ENCODE results near the gene TULP1.
"Not testable (repeated sequence)": the region's sequence is repeated elsewhere in the genome, so short reads cannot be mapped to it uniquely, and the experiment has no call there.

The TULP1 gene

GRCh38 chr6:35512740-35513139, at the start of gene TULP1:
Gene TULP1 (minus strand): TSS chr6:35512896. CDS start chr6:35512858, 38 bp downstream.
- DNase-seq: no peak

- no peak for DNase-seq
Measured at GRCh38 chr6:35562060-35562459, 49.4 kb upstream of the TULP1 start.

- DNase-seq: no peak
Measured at GRCh38 chr6:35561113-35561512, 48.4 kb upstream of the TULP1 start.

- peak; percentile 29 for DNase-seq
Measured at GRCh38 chr6:35558571-35558970, 45.9 kb upstream of the TULP1 start.

- no peak for DNase-seq
Measured at GRCh38 chr6:35557239-35557638, 44.5 kb upstream of the TULP1 start.

- no peak for DNase-seq
Measured at GRCh38 chr6:35554811-35555210, 42.1 kb upstream of the TULP1 start.

- no peak for DNase-seq
Measured at GRCh38 chr6:35553315-35553714, 40.6 kb upstream of the TULP1 start.

- DNase-seq: peak; percentile 79
Measured at GRCh38 chr6:35552285-35552917, 39.7 kb upstream of the TULP1 start.

- DNase-seq: no peak
Measured at GRCh38 chr6:35550437-35550836, 37.7 kb upstream of the TULP1 start.

- DNase-seq: no peak
Measured at GRCh38 chr6:35547676-35548075, 35.0 kb upstream of the TULP1 start.

- no peak for DNase-seq
Measured at GRCh38 chr6:35544769-35545361, 32.2 kb upstream of the TULP1 start.

- no peak for DNase-seq
Measured at GRCh38 chr6:35543459-35544193, 30.9 kb upstream of the TULP1 start.

- DNase-seq: no peak
Measured at GRCh38 chr6:35541836-35542235, 29.1 kb upstream of the TULP1 start.

GRCh38 chr6:35539223-35539622, 26.5 kb upstream of the TULP1 start:
- no peak for DNase-seq

GRCh38 chr6:35535847-35536246, 23.2 kb upstream of the TULP1 start:
- not testable (repeated sequence) for DNase-seq

GRCh38 chr6:35534407-35535170, 21.9 kb upstream of the TULP1 start:
- DNase-seq: no peak

- no peak for DNase-seq
Measured at GRCh38 chr6:35533981-35534380, 21.3 kb upstream of the TULP1 start.

- DNase-seq: no peak
Measured at GRCh38 chr6:35532126-35532525, 19.4 kb upstream of the TULP1 start.

- DNase-seq: no peak
Measured at GRCh38 chr6:35524380-35525020, 11.8 kb upstream of the TULP1 start.

- DNase-seq: peak; percentile 90
Measured at GRCh38 chr6:35522660-35523658, 10.3 kb upstream of the TULP1 start.

GRCh38 chr6:35522151-35522550, 9.5 kb upstream of the TULP1 start:
- DNase-seq: no peak

GRCh38 chr6:35521235-35521634, 8.5 kb upstream of the TULP1 start:
- no peak for DNase-seq
